GM19099 (cell line): ENCODE measurements around the gene ZFYVE28.

Source experiments
- POLR2A ChIP-seq: IDR thresholded peaks from 3 replicates; pipeline ENCODE4 v1.6.1; 2011; ENCODE audit warnings: low read depth; ENCODE audit not compliant: insufficient read length; ENCODE audit errors: extremely low read depth

Gene ZFYVE28

GRCh38 chr4:2246384-2247127, 171.9 kb downstream of the ZFYVE28 start:
- no peak for TF ChIP-seq POLR2A

GRCh38 chr4:2245787-2246275, 172.6 kb downstream of the ZFYVE28 start:
- no peak for TF ChIP-seq POLR2A

- no peak for TF ChIP-seq POLR2A
These were observed 173.2 kb downstream of the ZFYVE28 start for GRCh38 chr4:2245057-2245786.

GRCh38 chr4:2243681-2244380, 174.6 kb downstream of the ZFYVE28 start:
- TF ChIP-seq POLR2A: no peak

GRCh38 chr4:2241410-2242353, 176.8 kb downstream of the ZFYVE28 start, which contains the start of the genes HAUS3 and POLN:
TSS of gene HAUS3 (minus strand) at chr4:2242121. CDS start at chr4:2240946, 1,175 bp downstream.
TSS of gene POLN (minus strand) at chr4:2242121. CDS start at chr4:2229231, 12,890 bp downstream.
- TF ChIP-seq POLR2A: peak; percentile 87

- no peak for TF ChIP-seq POLR2A
These were observed 177.4 kb downstream of the ZFYVE28 start for GRCh38 chr4:2241003-2241402.

- no peak for TF ChIP-seq POLR2A
These were observed 181.3 kb downstream of the ZFYVE28 start for GRCh38 chr4:2236944-2237666.

GRCh38 chr4:2231082-2231481, 187.4 kb downstream of the ZFYVE28 start:
- no peak for TF ChIP-seq POLR2A

GRCh38 chr4:2226261-2226660, 192.2 kb downstream of the ZFYVE28 start:
- TF ChIP-seq POLR2A: no peak

- no peak for TF ChIP-seq POLR2A
These were observed 195.6 kb downstream of the ZFYVE28 start for GRCh38 chr4:2222838-2223237.

- no peak for TF ChIP-seq POLR2A
These were observed 198.3 kb downstream of the ZFYVE28 start for GRCh38 chr4:2220016-2220630.
